Ascending aorta (tissue), 2 donors: ENCODE data around the gene NEURL1. TPM values are rescaled to one million over a fixed set of nuclear protein-coding genes. Genes with fewer than 3 reads are reported as not detected.

Source experiments
- DNase-seq, 2 donors: peaks; one replicate each; pipeline ENCODE4 v3.0.0-alpha.2; 2019; ENCODE audit warnings: low spot score in 2 of 2
- H3K27ac ChIP-seq, 2 donors: fragments of 200-600 bp; sonication (generic); one replicate each; pipeline ENCODE4 v1.5.1; 2016 to 2017; ENCODE audit warnings: mild to moderate bottlenecking in 1 of 2
- H3K27me3 ChIP-seq: fragments of 200-600 bp; sonication (generic); one replicate; pipeline ENCODE4 v1.5.1; 2017
- H3K36me3 ChIP-seq, 2 donors: fragments of 200-600 bp; sonication (generic); one replicate each; pipeline ENCODE4 v1.5.1; 2016
- H3K4me1 ChIP-seq, 2 donors: fragments of 200-600 bp; sonication (generic); one replicate each; pipeline ENCODE4 v1.5.1; 2016 to 2017; ENCODE audit warnings: mild to moderate bottlenecking in 1 of 2
- H3K4me3 ChIP-seq, 2 donors: fragments of 200-600 bp; sonication (generic); one replicate each; pipeline ENCODE4 v1.5.1; 2016 to 2017; ENCODE audit warnings: mild to moderate bottlenecking in 1 of 2
- H3K9me3 ChIP-seq, 2 donors: fragments of 200-600 bp; sonication (generic); one replicate each; pipeline ENCODE4 v1.5.1; 2016
- CTCF ChIP-seq, 3 experiments: fragments of 200-600 bp in 2 of 3; fragments of 450-650 bp in 1 of 3; sonication (generic) in 2 of 3; IDR thresholded peaks; one replicate each; pipeline ENCODE4 v1.5.1; 2016 to 2019; ENCODE audit warnings: antibody characterized with exemption in 3 of 3, mild to moderate bottlenecking in 1 of 3, moderate library complexity in 1 of 3
- intact Hi-C: fragments of 100-400 bp; cut with DNase I; formaldehyde crosslinking; loops from one replicate; pipeline ENCODE4 v1.15.1; 2023
- total RNA-seq: library from RNA; depleted of rRNA; stranded (reverse); fragments of >200 nt; gene quantifications from one replicate; pipeline ENCODE4 v1.1.0, GENCODE V29; 2016

Gene NEURL1
- total RNA-seq, 1 donor from 2014 or later, result not detected

GRCh38 chr10:103512166-103512565 lies 18.7 kb downstream of the NEURL1 start:
- DNase-seq, result no peak
- no peak for TF ChIP-seq CTCF (IDR thresholded peaks at IDR 0.05)
- intact Hi-C loops, result no loop called here
- H3K27me3 ChIP-seq, result no peaks in the 10 kb centered on the region
- H3K36me3 ChIP-seq, result no peaks in the 10 kb centered on the region
- no peaks in the 10 kb centered on the region for H3K9me3 ChIP-seq
- no peaks in the 10 kb centered on the region for H3K4me1 ChIP-seq
- no peak overlapping the region for H3K27ac ChIP-seq
- H3K4me3 ChIP-seq, result no peak overlapping the region

GRCh38 chr10:103512591-103513379 lies 19.3 kb downstream of the NEURL1 start:
- Histone ChIP-seq H3K27me3 (no peaks in the 10 kb centered on the region), H3K4me1 (no peaks in the 10 kb centered on the region), H3K4me3 (no peak overlapping the region), H3K27ac (no peak overlapping the region), H3K9me3 (no peaks in the 10 kb centered on the region), H3K36me3 (no peaks in the 10 kb centered on the region)
- DNase-seq, result no peak
- no peak for TF ChIP-seq CTCF (IDR thresholded peaks at IDR 0.05)
- intact Hi-C loops, result no loop called here

- Histone ChIP-seq H3K9me3 (no peaks in the 10 kb centered on the region), H3K36me3 (no peaks in the 10 kb centered on the region), H3K4me1 (no peaks in the 10 kb centered on the region), H3K27me3 (no peaks in the 10 kb centered on the region), H3K27ac (no peak overlapping the region), H3K4me3 (no peak overlapping the region)
- no peak for TF ChIP-seq CTCF (IDR thresholded peaks at IDR 0.05)
- DNase-seq, result no peak
- intact Hi-C loops, result no loop called here
Observed at GRCh38 chr10:103513380-103514060, 20.0 kb downstream of the NEURL1 start.

GRCh38 chr10:103514244-103514643 lies 20.7 kb downstream of the NEURL1 start:
- Histone ChIP-seq H3K36me3 (no peaks in the 10 kb centered on the region), H3K27me3 (no peaks in the 10 kb centered on the region), H3K27ac (no peak overlapping the region), H3K4me1 (no peaks in the 10 kb centered on the region), H3K4me3 (no peak overlapping the region), H3K9me3 (no peaks in the 10 kb centered on the region)
- no peak for TF ChIP-seq CTCF (IDR thresholded peaks at IDR 0.05)
- intact Hi-C loops, result no loop called here
- DNase-seq, result no peak

- Histone ChIP-seq H3K27ac (no peak overlapping the region), H3K27me3 (no peaks in the 10 kb centered on the region), H3K4me1 (no peaks in the 10 kb centered on the region), H3K9me3 (no peaks in the 10 kb centered on the region), H3K4me3 (no peak overlapping the region), H3K36me3 (no peaks in the 10 kb centered on the region)
- no peak for TF ChIP-seq CTCF (IDR thresholded peaks at IDR 0.05)
- intact Hi-C loops, result no loop called here
- no peak for DNase-seq
Observed at GRCh38 chr10:103517234-103518085, 24.0 kb downstream of the NEURL1 start.
